ENCODE measurements around the gene IFT27.

Gene IFT27

DNA sequence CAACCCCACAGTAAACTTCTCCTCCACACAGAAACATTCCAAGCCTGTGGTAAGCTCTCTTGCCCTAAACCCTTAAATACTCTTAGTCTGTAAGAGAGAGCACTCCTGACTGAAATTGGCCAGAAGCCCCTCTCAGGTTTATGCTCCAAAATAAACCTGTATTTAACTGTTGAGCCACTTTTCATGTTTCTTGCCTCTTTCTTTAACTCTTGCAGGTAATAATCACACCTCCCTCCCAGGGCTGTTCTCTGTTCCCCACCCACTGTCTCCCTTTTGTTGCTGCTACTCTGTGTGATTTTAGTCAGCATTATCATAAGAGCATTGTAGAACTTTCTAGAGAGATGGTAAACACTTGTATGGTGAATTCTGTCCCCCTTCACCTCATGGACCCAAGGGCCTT lies 2.1 kb upstream of the IFT27 start:
- DNase-seq (ENCODE audit: low read depth, low spot score) = no peak
- no peak overlapping the region for H3K4me3 ChIP-seq (ENCODE audit: insufficient read length, low read depth)
- no peaks in the 10 kb centered on the region for H3K36me3 ChIP-seq (ENCODE audit: insufficient read depth, insufficient read length, low read length)
- peaks cover 9% of the 10 kb centered on the region for H3K27me3 ChIP-seq (ENCODE audit: insufficient read depth, insufficient read length)
- TF ChIP-seq YY1 (IDR thresholded peaks at IDR 0.05; ENCODE audit: insufficient read depth, insufficient read length) (no peak), SUZ12 (IDR thresholded peaks at IDR 0.05; ENCODE audit: extremely low read depth, insufficient read depth, insufficient read length) (no peak), ZNF274 (IDR thresholded peaks at IDR 0.05; ENCODE audit: low read depth, low read length) (no peak)
- H3K9me3 ChIP-seq (ENCODE audit: insufficient read depth, low read length) = peaks cover 34% of the 10 kb centered on the region
- no peak overlapping the region for H3K9ac ChIP-seq (ENCODE audit: insufficient read length, low read depth)
- peaks cover 4% of the 10 kb centered on the region for H3K4me1 ChIP-seq (ENCODE audit: insufficient read depth, insufficient read length)

GRCh38 chr22:36776722-36777121 lies 803 bp upstream of the IFT27 start:
- no peak for DNase-seq (ENCODE audit: low read depth, low spot score)
- peak overlapping the region; percentile 13 for H3K4me3 ChIP-seq (ENCODE audit: insufficient read length, low read depth)
- peak overlapping the region; percentile 62 for H3K9ac ChIP-seq (ENCODE audit: insufficient read length, low read depth)
- peaks cover 34% of the 10 kb centered on the region for H3K9me3 ChIP-seq (ENCODE audit: insufficient read depth, low read length)
- H3K27me3 ChIP-seq (ENCODE audit: insufficient read depth, insufficient read length) = peaks cover 7% of the 10 kb centered on the region
- TF ChIP-seq SUZ12 (IDR thresholded peaks at IDR 0.05; ENCODE audit: extremely low read depth, insufficient read depth, insufficient read length) (no peak), YY1 (IDR thresholded peaks at IDR 0.05; ENCODE audit: insufficient read depth, insufficient read length) (no peak), ZNF274 (IDR thresholded peaks at IDR 0.05; ENCODE audit: low read depth, low read length) (no peak)
- H3K36me3 ChIP-seq (ENCODE audit: insufficient read depth, insufficient read length, low read length) = peaks cover 3% of the 10 kb centered on the region
- peaks cover 2% of the 10 kb centered on the region for H3K4me1 ChIP-seq (ENCODE audit: insufficient read depth, insufficient read length)

GRCh38 chr22:36775586-36775963 lies 344 bp downstream of the IFT27 start:
- Histone ChIP-seq H3K9me3 (ENCODE audit: insufficient read depth, low read length) (peaks cover 34% of the 10 kb centered on the region), H3K9ac (ENCODE audit: insufficient read length, low read depth) (peak overlapping the region; percentile 85), H3K27me3 (ENCODE audit: insufficient read depth, insufficient read length) (peaks cover 7% of the 10 kb centered on the region), H3K36me3 (ENCODE audit: insufficient read depth, insufficient read length, low read length) (peaks cover 3% of the 10 kb centered on the region), H3K4me3 (ENCODE audit: insufficient read length, low read depth) (peak overlapping the region; percentile 64), H3K4me1 (ENCODE audit: insufficient read depth, insufficient read length) (peaks cover 6% of the 10 kb centered on the region)
- no peak for DNase-seq (ENCODE audit: low read depth, low spot score)
- TF ChIP-seq SUZ12 (IDR thresholded peaks at IDR 0.05; ENCODE audit: extremely low read depth, insufficient read depth, insufficient read length) (no peak), ZNF274 (IDR thresholded peaks at IDR 0.05; ENCODE audit: low read depth, low read length) (no peak), YY1 (IDR thresholded peaks at IDR 0.05; ENCODE audit: insufficient read depth, insufficient read length) (no peak)

- no peak for DNase-seq (ENCODE audit: low read depth, low spot score)
- Histone ChIP-seq H3K4me3 (ENCODE audit: insufficient read length, low read depth) (no peak overlapping the region), H3K4me1 (ENCODE audit: insufficient read depth, insufficient read length) (peaks cover 6% of the 10 kb centered on the region), H3K36me3 (ENCODE audit: insufficient read depth, insufficient read length, low read length) (peaks cover 3% of the 10 kb centered on the region), H3K9me3 (ENCODE audit: insufficient read depth, low read length) (peaks cover 22% of the 10 kb centered on the region), H3K27me3 (ENCODE audit: insufficient read depth, insufficient read length) (peaks cover 7% of the 10 kb centered on the region), H3K9ac (ENCODE audit: insufficient read length, low read depth) (no peak overlapping the region)
- TF ChIP-seq ZNF274 (IDR thresholded peaks at IDR 0.05; ENCODE audit: low read depth, low read length) (no peak), SUZ12 (IDR thresholded peaks at IDR 0.05; ENCODE audit: extremely low read depth, insufficient read depth, insufficient read length) (no peak), YY1 (IDR thresholded peaks at IDR 0.05; ENCODE audit: insufficient read depth, insufficient read length) (no peak)
These were observed 2.0 kb downstream of the IFT27 start for GRCh38 chr22:36773935-36774334.

DNA sequence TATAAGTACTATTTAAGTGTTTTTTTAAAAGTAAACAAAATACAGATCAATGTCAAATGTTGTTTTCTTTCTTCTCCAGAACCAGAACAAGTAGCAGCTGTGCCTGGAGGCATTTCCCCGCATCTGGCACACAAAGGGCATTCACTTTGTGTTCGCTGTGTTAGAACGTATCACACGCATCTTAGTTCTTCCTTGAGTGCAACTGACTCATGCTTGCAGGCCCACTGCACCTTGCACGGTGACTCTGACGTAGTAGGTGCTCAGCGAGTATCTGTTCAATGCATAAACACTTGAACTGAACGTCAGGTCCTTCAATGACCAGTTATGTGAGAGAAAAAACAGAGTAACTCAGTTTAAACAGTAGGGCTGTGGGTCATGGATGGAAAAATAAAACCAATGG lies 3.5 kb downstream of the IFT27 start:
- peaks cover 3% of the 10 kb centered on the region for H3K36me3 ChIP-seq (ENCODE audit: insufficient read depth, insufficient read length, low read length)
- peaks cover 7% of the 10 kb centered on the region; the same call in 1 of the 2 replicates for H3K9me3 ChIP-seq (ENCODE audit: insufficient read depth, low read length)
- peaks cover 3% of the 10 kb centered on the region for H3K27me3 ChIP-seq (ENCODE audit: insufficient read depth, insufficient read length)
- no peak for DNase-seq (ENCODE audit: low read depth, low spot score)
- peaks cover 6% of the 10 kb centered on the region for H3K4me1 ChIP-seq (ENCODE audit: insufficient read depth, insufficient read length)
- no peak overlapping the region for H3K9ac ChIP-seq (ENCODE audit: insufficient read length, low read depth)
- TF ChIP-seq SUZ12 (IDR thresholded peaks at IDR 0.05; ENCODE audit: extremely low read depth, insufficient read depth, insufficient read length) (no peak), YY1 (IDR thresholded peaks at IDR 0.05; ENCODE audit: insufficient read depth, insufficient read length) (no peak), ZNF274 (IDR thresholded peaks at IDR 0.05; ENCODE audit: low read depth, low read length) (no peak)
- H3K4me3 ChIP-seq (ENCODE audit: insufficient read length, low read depth) = no peak overlapping the region

DNA sequence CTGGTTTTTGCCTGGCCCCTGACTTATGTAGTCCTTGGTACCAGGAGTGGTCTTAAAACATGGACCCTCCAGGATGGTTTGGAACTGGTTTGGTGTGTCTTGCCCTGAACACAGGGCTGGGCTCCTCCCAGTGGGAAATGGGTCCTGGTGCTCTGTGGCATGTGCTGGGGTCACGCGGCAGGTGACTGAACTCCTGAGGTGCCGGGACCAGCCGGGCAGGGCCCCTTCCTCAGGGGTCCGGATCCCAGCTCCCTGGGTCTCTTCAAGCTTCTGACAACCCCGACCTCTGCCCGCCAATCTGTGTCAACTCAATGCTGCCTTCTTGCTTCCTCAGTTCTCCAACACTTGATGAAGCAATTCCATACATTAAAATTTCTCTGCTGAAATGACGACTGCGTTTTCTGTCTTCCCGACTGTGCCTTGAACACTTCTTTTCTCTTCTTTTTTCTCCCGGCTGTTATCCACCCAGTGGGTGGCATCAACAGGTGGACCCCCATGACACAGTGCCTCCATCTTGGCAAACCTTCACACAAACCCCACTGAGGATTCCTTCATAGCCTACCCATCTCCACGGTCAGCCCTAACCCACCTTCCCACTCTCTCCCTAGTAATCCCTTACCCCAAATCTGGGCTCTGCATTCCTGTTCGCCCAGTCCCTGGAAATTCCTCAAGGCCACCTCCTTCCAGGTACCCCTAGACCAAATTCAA lies 4.4 kb downstream of the IFT27 start:
- no peak overlapping the region for H3K9ac ChIP-seq (ENCODE audit: insufficient read length, low read depth)
- no peak overlapping the region for H3K4me3 ChIP-seq (ENCODE audit: insufficient read length, low read depth)
- no peaks in the 10 kb centered on the region for H3K9me3 ChIP-seq (ENCODE audit: insufficient read depth, low read length)
- TF ChIP-seq YY1 (IDR thresholded peaks at IDR 0.05; ENCODE audit: insufficient read depth, insufficient read length) (no peak), ZNF274 (IDR thresholded peaks at IDR 0.05; ENCODE audit: low read depth, low read length) (no peak), SUZ12 (IDR thresholded peaks at IDR 0.05; ENCODE audit: extremely low read depth, insufficient read depth, insufficient read length) (no peak)
- H3K27me3 ChIP-seq (ENCODE audit: insufficient read depth, insufficient read length) = no peaks in the 10 kb centered on the region
- no peak for DNase-seq (ENCODE audit: low read depth, low spot score)
- peaks cover 8% of the 10 kb centered on the region for H3K4me1 ChIP-seq (ENCODE audit: insufficient read depth, insufficient read length)
- peaks cover 13% of the 10 kb centered on the region for H3K36me3 ChIP-seq (ENCODE audit: insufficient read depth, insufficient read length, low read length)

DNA sequence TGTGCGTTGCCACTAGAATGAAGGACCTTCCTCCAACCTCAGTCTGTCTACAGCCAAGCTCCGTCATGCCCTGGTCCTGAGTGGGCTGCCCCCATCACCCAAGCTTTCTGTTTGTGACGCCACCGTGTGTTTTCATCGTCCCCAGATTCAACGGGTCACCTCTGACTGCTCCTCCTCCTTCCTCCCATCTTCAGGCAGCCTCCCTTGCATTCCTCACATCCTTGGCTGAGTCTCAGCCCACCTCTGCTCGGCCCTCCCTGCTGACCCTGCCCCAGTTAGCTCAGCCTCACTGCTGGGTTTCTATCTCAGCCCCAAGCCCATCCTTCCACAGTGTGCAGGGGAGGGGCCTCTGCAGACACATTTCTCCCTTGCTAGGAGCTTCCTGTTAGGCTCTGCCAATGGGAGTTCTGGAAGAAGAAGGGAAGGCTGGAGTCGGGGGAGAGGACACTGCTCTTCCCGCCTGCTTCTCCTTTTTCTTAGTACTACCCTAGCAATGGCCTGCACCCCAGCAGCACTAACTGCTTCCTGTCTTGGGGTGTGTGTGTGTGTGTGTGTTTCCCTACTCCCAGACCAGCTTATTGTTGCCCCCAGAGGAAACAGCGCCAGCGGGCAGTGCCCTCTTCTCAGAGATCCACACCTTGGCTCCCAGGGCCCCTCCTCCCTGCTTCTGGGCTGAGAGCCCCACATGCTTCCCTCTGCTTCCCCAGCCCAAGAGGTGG lies 5.2 kb downstream of the IFT27 start:
- Histone ChIP-seq H3K4me3 (ENCODE audit: insufficient read length, low read depth) (no peak overlapping the region), H3K9ac (ENCODE audit: insufficient read length, low read depth) (no peak overlapping the region), H3K36me3 (ENCODE audit: insufficient read depth, insufficient read length, low read length) (peaks cover 16% of the 10 kb centered on the region), H3K4me1 (ENCODE audit: insufficient read depth, insufficient read length) (peaks cover 9% of the 10 kb centered on the region), H3K9me3 (ENCODE audit: insufficient read depth, low read length) (no peaks in the 10 kb centered on the region), H3K27me3 (ENCODE audit: insufficient read depth, insufficient read length) (no peaks in the 10 kb centered on the region)
- TF ChIP-seq SUZ12 (IDR thresholded peaks at IDR 0.05; ENCODE audit: extremely low read depth, insufficient read depth, insufficient read length) (no peak), ZNF274 (IDR thresholded peaks at IDR 0.05; ENCODE audit: low read depth, low read length) (no peak), YY1 (IDR thresholded peaks at IDR 0.05; ENCODE audit: insufficient read depth, insufficient read length) (no peak)
- peak; percentile 39 for DNase-seq (ENCODE audit: low read depth, low spot score)

Measured in NT2/D1 (cell line).